NCI-H1930 (cell line): ENCODE results near the gene PAGE2.
A peak's percentile ranks its signal among the peaks of the same experiment; 100 is the strongest.
"Not testable (repeated sequence)": the region's sequence is repeated elsewhere in the genome, so short reads cannot be mapped to it uniquely, and the experiment has no call there.

Experiments used
- DNase-seq, 2 experiments: peaks; one replicate each; lab custom pipeline; 2025; lab: John Stamatoyannopoulos, UW

The PAGE2 gene

DNA sequence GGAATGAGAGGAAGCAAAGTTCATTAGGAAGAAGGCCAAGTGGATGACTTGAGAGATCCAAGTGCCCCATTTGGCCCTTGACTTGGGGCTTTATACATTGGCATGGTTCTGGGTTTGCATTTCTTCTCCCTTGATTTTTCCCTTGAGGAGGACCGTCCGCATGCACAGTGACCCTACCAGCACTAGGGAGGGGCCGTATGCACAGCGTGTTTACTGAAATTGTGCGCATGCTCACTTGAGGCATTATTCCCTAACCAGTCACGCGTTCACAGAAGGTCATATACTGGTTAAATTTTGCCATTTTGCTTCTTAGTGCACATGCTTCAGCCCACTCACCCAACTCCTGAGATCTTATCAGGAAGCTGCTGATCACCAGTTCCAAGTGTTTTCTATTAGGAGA lies 35.1 kb downstream of the PAGE2 start:
- DNase-seq = no peak

DNA sequence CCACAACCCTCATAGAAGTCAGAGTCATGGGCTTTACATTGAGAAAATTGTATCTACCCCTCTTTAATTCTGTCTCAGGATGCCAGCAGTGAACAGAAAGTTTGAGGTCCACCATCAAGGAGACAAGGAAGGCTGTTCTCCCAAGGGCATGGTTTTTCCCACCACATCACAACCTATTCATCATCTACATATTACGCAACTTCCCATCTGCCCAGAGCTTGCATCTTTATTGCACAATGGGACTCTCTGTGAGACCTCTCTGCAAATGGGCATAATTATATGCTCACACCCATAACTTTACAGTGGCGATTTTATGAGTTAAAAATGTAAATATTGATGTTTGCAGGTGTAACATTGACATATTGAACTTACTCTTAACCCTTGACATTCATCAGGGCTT lies 38.9 kb downstream of the PAGE2 start:
- no peak for DNase-seq

DNA sequence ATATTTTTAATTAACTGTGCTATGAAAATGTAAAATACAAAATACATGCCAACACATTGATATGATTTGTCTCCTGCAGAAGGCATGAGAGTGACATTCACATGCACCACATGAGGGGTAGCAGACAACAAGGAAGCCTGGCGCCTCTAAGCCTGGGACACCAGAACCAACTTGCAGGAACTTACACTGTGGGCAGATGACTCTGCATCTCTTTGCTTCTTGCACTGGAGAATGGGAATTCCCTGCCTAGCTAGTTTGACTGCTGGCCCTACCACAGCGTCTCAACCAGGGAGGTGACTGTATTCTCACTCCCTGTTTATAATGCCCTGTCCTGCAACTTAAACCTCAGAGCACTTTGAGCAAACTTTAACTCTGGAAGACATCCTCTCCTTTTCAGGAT lies 40.5 kb downstream of the PAGE2 start:
- no peak for DNase-seq

DNA sequence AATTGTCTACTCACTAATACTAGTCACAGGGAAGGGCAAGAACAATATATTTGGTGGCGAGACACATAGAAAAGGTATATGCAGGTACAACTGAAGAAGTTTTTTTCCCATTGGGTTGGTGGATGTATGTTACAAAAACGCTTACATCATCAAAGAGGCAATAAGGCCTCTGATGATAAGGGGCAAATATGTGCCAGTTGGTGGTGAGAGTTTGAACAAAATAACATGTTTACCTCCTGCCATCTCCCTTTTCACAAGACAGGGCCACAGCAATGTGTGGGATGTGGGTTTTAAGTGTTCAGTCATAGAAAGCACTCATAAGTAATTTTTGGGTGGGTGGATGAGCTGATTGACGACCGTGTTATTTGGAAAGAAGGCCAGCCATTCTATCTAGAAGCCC lies 41.7 kb downstream of the PAGE2 start:
- no peak for DNase-seq

DNA sequence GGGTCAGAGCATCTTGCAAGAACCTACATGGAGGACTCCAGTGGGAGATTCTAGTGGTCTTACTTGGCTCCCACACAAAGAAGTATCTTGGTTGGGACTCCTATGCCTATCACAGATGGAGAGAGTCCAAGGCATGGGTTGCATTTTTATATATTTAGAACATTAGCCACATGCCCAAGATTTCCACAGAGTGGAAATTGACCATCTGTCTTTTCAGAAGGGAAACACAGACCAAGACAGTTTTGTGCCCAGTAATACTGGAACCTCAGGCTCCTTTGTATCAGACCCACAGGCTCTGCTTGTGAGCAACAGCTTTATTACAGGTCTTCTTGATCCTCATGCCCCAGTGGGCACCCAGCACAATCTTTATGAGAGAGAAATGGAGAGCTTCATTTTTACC lies 43.6 kb downstream of the PAGE2 start:
- DNase-seq = no peak

DNA sequence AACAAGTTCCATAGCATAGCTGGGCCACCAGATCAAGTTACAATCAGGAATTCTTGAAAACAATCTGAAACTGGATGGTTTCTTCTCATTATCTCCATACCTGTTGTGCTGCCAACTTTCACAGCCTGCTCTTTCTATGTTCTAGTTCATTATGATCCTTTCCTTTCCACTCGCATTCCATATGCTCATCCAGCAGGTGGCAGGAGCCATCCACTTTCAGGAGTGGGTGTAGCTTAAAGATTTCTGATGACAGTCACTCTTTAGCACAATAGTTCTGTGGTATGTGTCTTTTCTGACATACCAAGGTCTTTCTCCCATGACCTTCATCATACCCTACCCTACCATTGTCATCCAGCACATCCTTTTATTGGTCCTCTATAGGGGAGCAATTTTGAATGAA lies 46.4 kb downstream of the PAGE2 start:
- DNase-seq = peak in 1 of 2 experiments; percentile 5

DNA sequence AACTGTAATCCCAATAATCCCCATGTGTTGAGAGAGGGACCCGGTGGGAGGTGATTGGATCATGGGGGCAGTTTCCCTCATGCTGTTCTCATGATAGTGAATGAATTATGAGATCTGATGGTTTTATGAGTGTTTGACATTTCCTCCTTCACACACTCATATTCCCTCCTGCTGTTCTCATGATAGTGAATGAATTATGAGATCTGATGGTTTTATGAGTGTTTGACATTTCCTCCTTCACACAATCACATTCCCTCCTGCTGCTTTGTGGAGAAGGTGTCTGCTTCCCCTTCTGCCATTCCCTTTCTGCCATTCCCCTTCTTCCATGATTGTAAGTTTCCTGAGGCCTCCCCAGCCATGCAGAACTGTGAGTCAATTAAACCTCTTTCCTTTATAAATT lies 52.0 kb downstream of the PAGE2 start:
- DNase-seq = not testable (repeated sequence)
